PC-3 (cell line): ENCODE results near the gene SEC24B.

Experiments
- CTCF ChIP-seq: fragments of 300-600 bp; sonication (generic); conservative IDR thresholded peaks from 2 replicates; pipeline ENCODE4 v1.5.1; 2017; ENCODE audit warnings: antibody characterized with exemption, low read depth, mild to moderate bottlenecking, low read length
- EZH2phosphoT487 ChIP-seq: fragments of 300-600 bp; sonication (generic); IDR thresholded peaks from 2 replicates; pipeline ENCODE4 v1.6.1; 2018; ENCODE audit warnings: mild to moderate bottlenecking, antibody characterized with exemption, low read length, borderline replicate concordance

DNA sequence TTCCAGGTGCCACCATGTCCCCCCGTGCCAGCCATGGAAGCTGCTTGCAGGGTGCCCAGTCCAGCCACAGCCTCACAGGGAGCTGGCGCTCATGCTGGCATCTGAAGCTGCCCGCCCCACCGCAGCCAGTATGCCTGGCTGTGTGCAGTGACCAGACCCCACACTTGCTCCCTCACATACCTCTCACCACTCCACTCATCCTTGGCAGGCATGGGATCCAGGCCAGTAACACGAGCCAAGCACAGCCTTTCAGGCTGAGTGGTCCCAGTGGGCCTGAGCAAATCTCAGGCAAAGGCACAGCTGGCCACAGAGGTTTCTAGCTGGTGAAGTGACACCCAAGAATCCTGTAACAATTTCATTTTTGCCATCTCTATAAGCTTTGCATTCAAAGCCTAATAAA is 48.4 kb upstream of the SEC24B start:
- TF ChIP-seq CTCF (no peak), EZH2phosphoT487 (no peak)
